Keratinocyte (primary cell): Measurements from ENCODE around the gene LTBP2. TPM values are rescaled to one million over a fixed set of nuclear protein-coding genes. Genes with fewer than 3 reads are reported as not detected.
A peak's percentile ranks its signal among the peaks of the same experiment; 100 is the strongest.

ENCODE experiments used
- DNase-seq: peaks from one replicate; pipeline ENCODE4 v3.0.0-alpha.2; 2011; ENCODE audit warnings: low read depth, missing footprints, low spot score
- FAIRE-seq: peaks from 2 replicates; lab custom pipeline; 2011; peaks lifted over from hg19 to GRCh38; lab: Jason Lieb, UNC
- H2AFZ ChIP-seq: 2 replicates; pipeline ENCODE4 v1.6.0; 2012; ENCODE audit warnings: low read length, control low read depth, inconsistent platforms; ENCODE audit not compliant: control insufficient read depth
- H3K27ac ChIP-seq: 2 replicates; pipeline ENCODE4 v1.5.1; 2011; ENCODE audit warnings: low read length; ENCODE audit not compliant: control insufficient read depth, insufficient read depth
- H3K27me3 ChIP-seq: 3 replicates; pipeline ENCODE4 v1.6.0; 2011; ENCODE audit warnings: low read length; ENCODE audit not compliant: control insufficient read depth, insufficient read depth; ENCODE audit errors: extremely low read depth
- H3K36me3 ChIP-seq, 2 experiments: 2 replicates in 1 of 2; 3 replicates in 1 of 2; pipeline ENCODE4 v1.5.1; 2011; ENCODE audit warnings: low read length in 2 of 2, mild to moderate bottlenecking in 1 of 2; ENCODE audit not compliant: control insufficient read depth in 2 of 2, insufficient read depth in 2 of 2; ENCODE audit errors: extremely low read depth in 1 of 2
- H3K4me1 ChIP-seq: 3 replicates; pipeline ENCODE4 v1.5.1; 2011; ENCODE audit warnings: low read length; ENCODE audit not compliant: control insufficient read depth, insufficient read depth; ENCODE audit errors: extremely low read depth
- H3K4me2 ChIP-seq: 3 replicates; pipeline ENCODE4 v1.6.0; 2011; ENCODE audit warnings: low read depth, low read length; ENCODE audit not compliant: control insufficient read depth, insufficient read depth; ENCODE audit errors: extremely low read depth
- H3K4me3 ChIP-seq, 3 experiments: fragments of 200-600 bp in 1 of 3; sonication (generic) in 1 of 3; 2 replicates in 2 of 3; 3 replicates in 1 of 3; pipeline ENCODE4 v1.5.1; 2011 to 2016; ENCODE audit warnings: low read length in 3 of 3, mild to moderate bottlenecking in 3 of 3, control low read depth in 2 of 3, inconsistent platforms in 1 of 3, low read depth in 1 of 3, mixed read lengths in 1 of 3, mixed run types in 1 of 3, moderate library complexity in 1 of 3; ENCODE audit not compliant: control insufficient read depth in 2 of 3, insufficient read depth in 2 of 3; ENCODE audit errors: extremely low read depth in 1 of 3
- H3K79me2 ChIP-seq: 2 replicates; pipeline ENCODE4 v1.6.0; 2012; ENCODE audit warnings: low read length; ENCODE audit not compliant: control insufficient read depth, insufficient read depth
- H3K9ac ChIP-seq: 3 replicates; pipeline ENCODE4 v1.6.0; 2011; ENCODE audit warnings: low read length; ENCODE audit not compliant: control insufficient read depth, insufficient read depth; ENCODE audit errors: extremely low read depth
- H3K9me1 ChIP-seq: 3 replicates; pipeline ENCODE4 v1.6.0; 2011; ENCODE audit warnings: low read length; ENCODE audit not compliant: control insufficient read depth, insufficient read depth; ENCODE audit errors: extremely low read depth
- H3K9me3 ChIP-seq: 2 replicates; pipeline ENCODE4 v1.5.1; 2012; ENCODE audit warnings: low read depth, low read length; ENCODE audit not compliant: control insufficient read depth
- H4K20me1 ChIP-seq: 3 replicates; pipeline ENCODE4 v1.6.0; 2011; ENCODE audit warnings: low read length; ENCODE audit not compliant: control insufficient read depth, insufficient read depth; ENCODE audit errors: extremely low read depth
- EZH2 ChIP-seq: IDR thresholded peaks from one replicate; pipeline ENCODE4 v1.6.1; 2012; ENCODE audit warnings: inconsistent platforms, mild to moderate bottlenecking, low read length, moderate library complexity
- dilution Hi-C: fragments of 300-500 bp; cut with MboI; formaldehyde crosslinking; loops from one replicate; pipeline ENCODE4 v1.7.0; 2020; ENCODE audit warnings: low sequenced_read_pairs; ENCODE audit not compliant: extremely low pct_ligation_motif_present
- polyA plus RNA-seq, 5 experiments: library from polyadenylated mRNA; depleted of rRNA in 3 of 5; stranded (reverse) in 3 of 5; stranded (forward) in 1 of 5; unstranded in 1 of 5; fragments of >200 nt; gene quantifications; 1 replicate in 1 of 5; 2 replicates in 3 of 5; 3 replicates in 1 of 5; pipeline versions ENCODE4 v1.2.1 to v1.2.3, GENCODE V29; 2011 to 2012; ENCODE audit warnings: missing spikeins in 2 of 5, low read depth in 1 of 5, low replicate concordance in 1 of 5
- TF ChIP-seq, protein P1 (sequence below), 3 experiments: IDR thresholded peaks in 1 of 3; conservative IDR thresholded peaks in 1 of 3; optimal IDR thresholded peaks in 1 of 3; 2 replicates in 2 of 3; 3 replicates in 1 of 3; pipeline versions ENCODE3 to v1.5.1; 2011; ENCODE audit warnings: low read length in 3 of 3, mild to moderate bottlenecking in 3 of 3, moderate library complexity in 2 of 3, control low read depth in 1 of 3, inconsistent platforms in 1 of 3; ENCODE audit not compliant: insufficient read depth in 2 of 3; ENCODE audit errors: extremely low read depth in 1 of 3

LTBP2 gene
- polyA plus RNA-seq, 1 donor (not counting 4 experiments of a cell fraction or from before 2014, with no cell fraction given): 23.9 TPM

DNA sequence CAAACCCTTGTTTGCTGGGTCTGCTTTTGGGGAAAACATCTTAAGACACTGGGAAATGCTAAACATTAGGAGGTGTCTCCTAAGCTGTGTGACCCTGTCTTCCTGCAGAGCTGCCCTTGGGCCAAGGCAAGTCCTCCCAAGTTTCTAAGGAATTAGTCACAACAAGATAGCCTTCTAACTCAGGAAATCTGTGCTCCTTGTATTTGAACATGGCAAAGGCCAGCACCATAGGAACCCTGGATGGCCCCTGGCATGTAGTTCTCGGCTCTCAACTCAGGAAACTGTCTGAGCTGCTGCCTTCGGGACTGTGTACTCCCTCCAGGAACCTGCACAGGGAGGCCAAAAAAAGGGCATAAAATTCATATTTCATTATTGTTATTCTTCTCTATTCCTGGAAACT is 37.6 kb upstream of the LTBP2 start:
- Histone ChIP-seq H3K4me1 (peaks cover 47% of the 10 kb centered on the region), H3K9me1 (peaks cover 2% of the 10 kb centered on the region), H2AFZ (no peak overlapping the region), H4K20me1 (no peaks in the 10 kb centered on the region), H3K27me3 (no peaks in the 10 kb centered on the region), H3K4me3 (peak overlapping the region in 2 of 3 experiments; percentile 4 to 6), H3K27ac (peak overlapping the region; percentile 55), H3K36me3 (peaks cover 0 to 5% of the 10 kb centered on the region in 2 experiments), H3K79me2 (no peaks in the 10 kb centered on the region), H3K9me3 (no peaks in the 10 kb centered on the region), H3K9ac (no peak overlapping the region), H3K4me2 (peak overlapping the region; percentile 46)
- FAIRE-seq (peak; percentile 87), DNase-seq (no peak)
- dilution Hi-C loops: no loop called here
- TF ChIP-seq, protein P1, sequence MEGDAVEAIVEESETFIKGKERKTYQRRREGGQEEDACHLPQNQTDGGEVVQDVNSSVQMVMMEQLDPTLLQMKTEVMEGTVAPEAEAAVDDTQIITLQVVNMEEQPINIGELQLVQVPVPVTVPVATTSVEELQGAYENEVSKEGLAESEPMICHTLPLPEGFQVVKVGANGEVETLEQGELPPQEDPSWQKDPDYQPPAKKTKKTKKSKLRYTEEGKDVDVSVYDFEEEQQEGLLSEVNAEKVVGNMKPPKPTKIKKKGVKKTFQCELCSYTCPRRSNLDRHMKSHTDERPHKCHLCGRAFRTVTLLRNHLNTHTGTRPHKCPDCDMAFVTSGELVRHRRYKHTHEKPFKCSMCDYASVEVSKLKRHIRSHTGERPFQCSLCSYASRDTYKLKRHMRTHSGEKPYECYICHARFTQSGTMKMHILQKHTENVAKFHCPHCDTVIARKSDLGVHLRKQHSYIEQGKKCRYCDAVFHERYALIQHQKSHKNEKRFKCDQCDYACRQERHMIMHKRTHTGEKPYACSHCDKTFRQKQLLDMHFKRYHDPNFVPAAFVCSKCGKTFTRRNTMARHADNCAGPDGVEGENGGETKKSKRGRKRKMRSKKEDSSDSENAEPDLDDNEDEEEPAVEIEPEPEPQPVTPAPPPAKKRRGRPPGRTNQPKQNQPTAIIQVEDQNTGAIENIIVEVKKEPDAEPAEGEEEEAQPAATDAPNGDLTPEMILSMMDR (optimal IDR thresholded peaks at IDR 0.05 in 1 of 3, IDR thresholded peaks at IDR 0.05 in 1 of 3, conservative IDR thresholded peaks at IDR 0.05 in 1 of 3; ENCODE audit: extremely low read depth in 1 of 3, insufficient read depth in 2 of 3, low read length in 3 of 3): no peak
- TF ChIP-seq EZH2: no peak

DNA sequence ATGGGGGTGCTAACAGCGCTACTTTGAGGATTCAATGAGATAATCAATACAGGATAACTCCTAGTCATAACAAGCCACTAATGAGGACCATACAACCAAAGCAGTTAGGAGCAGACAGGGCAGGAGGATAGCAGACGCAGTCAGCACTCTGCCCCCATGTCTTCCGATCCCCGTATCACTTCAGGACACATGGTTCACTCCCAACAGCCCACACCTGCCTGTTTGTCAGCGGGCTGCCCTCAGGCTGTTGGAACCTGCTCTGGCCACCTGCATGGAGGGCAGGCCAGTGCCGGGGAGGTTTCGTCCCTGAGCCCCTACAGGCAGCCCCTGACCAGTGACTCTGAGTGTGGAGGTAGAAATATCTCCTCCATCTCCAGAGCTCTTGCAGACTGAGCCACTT is 37.1 kb upstream of the LTBP2 start:
- Histone ChIP-seq H3K9me1 (peaks cover 2% of the 10 kb centered on the region), H3K27me3 (no peaks in the 10 kb centered on the region), H3K4me1 (peaks cover 47% of the 10 kb centered on the region), H3K9me3 (no peaks in the 10 kb centered on the region), H2AFZ (no peak overlapping the region), H3K9ac (peak overlapping the region; percentile 36), H3K36me3 (peaks cover 0 to 5% of the 10 kb centered on the region in 2 experiments), H3K4me2 (peak overlapping the region; percentile 46), H4K20me1 (no peaks in the 10 kb centered on the region), H3K79me2 (no peaks in the 10 kb centered on the region), H3K4me3 (peak overlapping the region in 1 of 3 experiments; percentile 4), H3K27ac (peak overlapping the region; percentile 55)
- FAIRE-seq (no peak), DNase-seq (no peak)
- TF ChIP-seq, protein P1 (optimal IDR thresholded peaks at IDR 0.05 in 1 of 3, IDR thresholded peaks at IDR 0.05 in 1 of 3, conservative IDR thresholded peaks at IDR 0.05 in 1 of 3; ENCODE audit: extremely low read depth in 1 of 3, insufficient read depth in 2 of 3, low read length in 3 of 3): no peak
- no peak for TF ChIP-seq EZH2
- dilution Hi-C loops: no loop called here
